B cell (primary cell): ENCODE results near the gene RNF10. TPM values are rescaled to one million over a fixed set of nuclear protein-coding genes. Genes with fewer than 3 reads are reported as not detected.

Experiments
- ATAC-seq: fragments of 200-7000 bp; cut with Tn5 transposase; one replicate; pipeline ENCODE4 v1.10.0; 2021; ENCODE audit warnings: low read depth, mild to moderate bottlenecking, moderate number of reproducible peaks, moderate library complexity
- CTCF ChIA-PET: fragments of 350-600 bp; sonication (Branson Sonifier 250); formaldehyde crosslinking; loops from one replicate; lab custom pipeline; 2021; ENCODE audit warnings: antibody characterized with exemption, inconsistent platforms; lab: Charles Lee
- POLR2A ChIA-PET: fragments of 350-600 bp; sonication (Branson Sonifier 250); formaldehyde crosslinking; loops from one replicate; lab custom pipeline; 2021; ENCODE audit warnings: antibody characterized with exemption; lab: Charles Lee
- DNase-seq: peaks from one replicate; pipeline ENCODE4 v3.0.0; 2013
- H2AFZ ChIP-seq: 2 replicates; pipeline ENCODE4 v1.6.1; 2012; ENCODE audit warnings: mild to moderate bottlenecking, low read depth, low read length; ENCODE audit not compliant: insufficient read depth, poor library complexity, severe bottlenecking
- H3K27ac ChIP-seq, 2 donors: 1 replicate in 1 of 2; 2 replicates in 1 of 2; pipeline ENCODE4 v1.5.1; 2012 to 2013; ENCODE audit warnings: low read length in 2 of 2, mild to moderate bottlenecking in 2 of 2, moderate library complexity in 1 of 2
- H3K27me3 ChIP-seq, 4 experiments: fragments of 200-600 bp in 1 of 4; sonication (generic) in 1 of 4; replicated peaks in 1 of 4; 1 replicate in 2 of 4; 2 replicates in 2 of 4; pipeline versions ENCODE4 v1.6.1 to v1.7.0; 2013 to 2016; ENCODE audit warnings: low read length in 3 of 4, mild to moderate bottlenecking in 2 of 4, mixed read lengths in 1 of 4, moderate library complexity in 1 of 4; ENCODE audit not compliant: insufficient read depth in 4 of 4, control insufficient read depth in 3 of 4; ENCODE audit errors: control extremely low read depth in 1 of 4
- H3K36me3 ChIP-seq, 2 experiments: replicated peaks in 1 of 2; 1 replicate in 1 of 2; 2 replicates in 1 of 2; pipeline versions ENCODE4 v1.6.1 to v1.7.1; 2013; ENCODE audit warnings: low read length in 1 of 2; ENCODE audit not compliant: insufficient read depth in 2 of 2, control insufficient read depth in 1 of 2; ENCODE audit errors: control extremely low read depth in 1 of 2, extremely low read depth in 1 of 2
- H3K4me1 ChIP-seq, 2 donors: fragments of 200-600 bp in 1 of 2; sonication (generic) in 1 of 2; 1 replicate in 1 of 2; 2 replicates in 1 of 2; pipeline versions ENCODE4 v1.5.1 to v1.6.1; 2013 to 2017; ENCODE audit warnings: low read length in 2 of 2; ENCODE audit not compliant: control insufficient read depth in 2 of 2, insufficient read depth in 2 of 2
- H3K4me2 ChIP-seq: replicated peaks from 2 replicates; pipeline ENCODE3; 2012; ENCODE audit warnings: mild to moderate bottlenecking, low read depth, low read length; ENCODE audit not compliant: poor library complexity, severe bottlenecking
- H3K4me3 ChIP-seq, 5 experiments: fragments of 200-600 bp in 1 of 5; sonication (generic) in 1 of 5; 1 replicate in 3 of 5; 2 replicates in 2 of 5; pipeline versions ENCODE4 v1.5.1 to v1.7.0; 2011 to 2016; ENCODE audit warnings: low read length in 4 of 5, mild to moderate bottlenecking in 4 of 5, low read depth in 2 of 5, control low read depth in 1 of 5, moderate library complexity in 1 of 5; ENCODE audit not compliant: insufficient read depth in 1 of 5; ENCODE audit errors: control extremely low read depth in 1 of 5, extremely low read depth in 1 of 5
- H3K79me2 ChIP-seq: fragments of 200-600 bp; sonication (generic); one replicate; pipeline ENCODE4 v1.6.0; 2016; ENCODE audit warnings: low read length; ENCODE audit not compliant: control insufficient read depth, insufficient read depth
- H3K9ac ChIP-seq: fragments of 200-600 bp; sonication (generic); 2 replicates; pipeline ENCODE4 v1.6.1; 2017; ENCODE audit warnings: mild to moderate bottlenecking, low read length, moderate library complexity
- H3K9me3 ChIP-seq, 3 donors: one replicate each; pipeline versions ENCODE4 v1.6.1 to v1.7.1; 2013; ENCODE audit warnings: low read length in 2 of 3; ENCODE audit not compliant: control insufficient read depth in 2 of 3, insufficient read depth in 1 of 3; ENCODE audit errors: control extremely low read depth in 1 of 3
- H4K20me1 ChIP-seq: 2 replicates; pipeline ENCODE4 v1.6.0; 2012; ENCODE audit warnings: mild to moderate bottlenecking, low read length; ENCODE audit not compliant: insufficient read depth, control insufficient read depth, poor library complexity, severe bottlenecking
- H3K27ac Mint-ChIP-seq: one replicate; pipeline ENCODE4 v1.8.0; 2021; ENCODE audit warnings: mixed read lengths
- H3K27me3 Mint-ChIP-seq: one replicate; pipeline ENCODE4 v1.8.0; 2021; ENCODE audit warnings: mixed read lengths
- H3K4me1 Mint-ChIP-seq: one replicate; pipeline ENCODE4 v1.8.0; 2021; ENCODE audit warnings: mixed read lengths
- H3K4me3 Mint-ChIP-seq: one replicate; pipeline ENCODE4 v1.8.0; 2021; ENCODE audit warnings: mixed read lengths
- H3K9me3 Mint-ChIP-seq: one replicate; pipeline ENCODE4 v1.8.0; 2022; ENCODE audit warnings: mixed read lengths; ENCODE audit not compliant: insufficient read depth
- CTCF ChIP-seq: fragments of 200-600 bp; IDR thresholded peaks from one replicate; pipeline ENCODE4 v1.8.0; 2022; ENCODE audit warnings: antibody characterized with exemption, mild to moderate bottlenecking
- EZH2 ChIP-seq: IDR thresholded peaks from 2 replicates; pipeline ENCODE4 v1.6.1; 2012; ENCODE audit warnings: borderline replicate concordance, low read depth, mild to moderate bottlenecking, moderate library complexity, low read length; ENCODE audit not compliant: insufficient read depth, poor library complexity, severe bottlenecking
- WGBS: methylation state at CpG from one replicate; pipeline ENCODE4 v1.1.5; 2013; ENCODE audit warnings: missing lambda C conversion rate; ENCODE audit not compliant: insufficient coverage; 5-methylcytosine and 5-hydroxymethylcytosine counted together
- intact Hi-C: fragments of 100-400 bp; cut with micrococcal nuclease; formaldehyde crosslinking; loops from one replicate; pipeline ENCODE4 v1.10.0; 2022
- polyA plus RNA-seq: library from polyadenylated mRNA; depleted of rRNA; stranded (reverse); fragments of >200 nt; gene quantifications from 2 replicates; pipeline ENCODE4 v1.2.3, GENCODE V29; 2012
- total RNA-seq, 2 donors: library from RNA; stranded (reverse); fragments of 120-200 nt in 1 of 2; gene quantifications; 1 replicate in 1 of 2; 2 replicates in 1 of 2; pipeline versions ENCODE4 v1.2.3 to v1.2.4, GENCODE V29; 2013 to 2022

Gene RNF10
- total and polyA plus RNA-seq, 2 donors (not counting 1 experiment from before 2014, with no cell fraction given): 163 to 236 TPM

- Mint-ChIP-seq H3K9me3 (no peaks in the 10 kb centered on the region), H3K27me3 (peaks cover 4% of the 10 kb centered on the region), H3K27ac (no peak overlapping the region), H3K4me1 (no peaks in the 10 kb centered on the region), H3K4me3 (no peak overlapping the region)
- ChIA-PET CTCF (no interaction called here), POLR2A (no interaction called here)
- TF ChIP-seq CTCF: no peak
- TF ChIP-seq EZH2: no peak
- H3K36me3 ChIP-seq: no peaks in the 10 kb centered on the region
- no peak for ATAC-seq
- H2AFZ ChIP-seq: no peak overlapping the region
- intact Hi-C loops: no loop called here
- WGBS: 59% methylated on average over 3 of the region's 8 CpGs
- H3K4me3 ChIP-seq: no peak overlapping the region
- no peaks in the 10 kb centered on the region for H3K27me3 ChIP-seq
- H3K9ac ChIP-seq: no peak overlapping the region
- no peak overlapping the region for H3K27ac ChIP-seq
- no peaks in the 10 kb centered on the region for H3K4me1 ChIP-seq
- H3K79me2 ChIP-seq: no peaks in the 10 kb centered on the region
- H3K9me3 ChIP-seq: no peaks in the 10 kb centered on the region
- no peak for DNase-seq
- H4K20me1 ChIP-seq: no peaks in the 10 kb centered on the region
- H3K4me2 ChIP-seq: no peak overlapping the region
Measured at GRCh38 chr12:120592121-120593049, 58.2 kb downstream of the RNF10 start.

GRCh38 chr12:120596901-120597300, 62.7 kb downstream of the RNF10 start:
- POLR2A ChIA-PET: no interaction called here
- H3K9me3 Mint-ChIP-seq: no peaks in the 10 kb centered on the region
- TF ChIP-seq EZH2 (no peak), CTCF (no peak)
- no peaks in the 10 kb centered on the region for H3K36me3 ChIP-seq
- ATAC-seq (no peak), DNase-seq (no peak)
- no peak overlapping the region for H3K4me3 Mint-ChIP-seq
- H2AFZ ChIP-seq: no peak overlapping the region
- 83% methylated on average over 1 of the region's 3 CpGs for WGBS
- H3K4me2 ChIP-seq: no peak overlapping the region
- H3K27ac ChIP-seq: no peak overlapping the region
- no peak overlapping the region for H3K9ac ChIP-seq
- intact Hi-C loops: no loop called here
- H3K9me3 ChIP-seq: no peaks in the 10 kb centered on the region
- peaks cover 0 to 10% (median 0%) of the 10 kb centered on the region in 4 experiments for H3K27me3 ChIP-seq
- no peaks in the 10 kb centered on the region for H3K4me1 Mint-ChIP-seq
- no peaks in the 10 kb centered on the region for H3K4me1 ChIP-seq
- H4K20me1 ChIP-seq: no peaks in the 10 kb centered on the region
- no peak overlapping the region for H3K27ac Mint-ChIP-seq
- peaks cover 16% of the 10 kb centered on the region for H3K27me3 Mint-ChIP-seq
- no peaks in the 10 kb centered on the region for H3K79me2 ChIP-seq
- no peak overlapping the region for H3K4me3 ChIP-seq
- CTCF ChIA-PET: no interaction called here
